GM19238 (cell line): ENCODE measurements around the gene SRXN1.

Source experiments
- DNase-seq: peaks from one replicate; pipeline ENCODE4 v3.0.0; 2011; ENCODE audit warnings: low spot score; ENCODE audit not compliant: insufficient read length

The SRXN1 gene

GRCh38 chr20:635893-636338, 17.1 kb downstream of the SRXN1 start:
- DNase-seq: no peak

DNA sequence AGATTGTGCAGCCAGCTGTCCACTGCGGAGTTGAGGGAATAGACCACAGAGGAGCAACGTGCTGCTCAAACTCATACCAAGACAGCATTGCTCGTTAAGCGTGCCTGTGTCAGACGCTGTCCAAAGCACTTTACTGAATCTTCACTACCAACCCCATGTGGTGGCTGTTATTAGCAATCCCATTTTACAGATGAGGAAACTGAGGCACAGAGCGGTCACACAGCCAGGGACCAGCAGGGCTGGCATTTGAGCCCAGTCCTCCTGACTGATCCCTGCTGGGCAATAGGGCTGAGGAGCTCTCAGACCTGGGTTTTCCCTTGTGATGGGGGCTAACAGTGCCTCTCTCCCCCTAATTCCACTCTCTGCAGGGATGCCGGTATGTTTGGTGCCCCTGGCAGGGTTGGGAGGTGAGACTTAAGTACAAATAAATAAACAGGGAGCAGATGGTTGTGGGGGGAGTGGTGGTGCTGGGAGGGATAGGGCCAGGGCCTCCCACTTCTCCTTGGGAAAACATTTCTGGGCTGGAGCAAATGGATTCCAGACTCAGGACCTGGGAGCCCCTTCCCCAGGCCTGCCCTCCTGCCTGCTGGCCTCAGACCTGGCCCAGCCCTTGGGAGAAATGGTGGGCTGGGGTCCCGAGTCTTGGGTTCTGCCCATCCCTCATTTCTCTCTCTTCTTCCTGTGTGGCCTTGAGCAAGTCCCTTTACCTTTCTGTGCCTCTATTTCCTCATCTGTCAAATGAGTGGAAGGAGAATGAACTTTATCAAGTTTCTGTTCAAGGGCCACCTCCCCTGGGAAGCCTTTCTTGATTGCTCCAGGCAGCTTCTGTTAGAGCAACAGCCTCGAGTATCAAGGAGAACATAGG, 17.7 kb downstream of the SRXN1 start:
- DNase-seq: no peak

- DNase-seq: no peak
Observed at GRCh38 chr20:634148-634925, 18.7 kb downstream of the SRXN1 start.

DNA sequence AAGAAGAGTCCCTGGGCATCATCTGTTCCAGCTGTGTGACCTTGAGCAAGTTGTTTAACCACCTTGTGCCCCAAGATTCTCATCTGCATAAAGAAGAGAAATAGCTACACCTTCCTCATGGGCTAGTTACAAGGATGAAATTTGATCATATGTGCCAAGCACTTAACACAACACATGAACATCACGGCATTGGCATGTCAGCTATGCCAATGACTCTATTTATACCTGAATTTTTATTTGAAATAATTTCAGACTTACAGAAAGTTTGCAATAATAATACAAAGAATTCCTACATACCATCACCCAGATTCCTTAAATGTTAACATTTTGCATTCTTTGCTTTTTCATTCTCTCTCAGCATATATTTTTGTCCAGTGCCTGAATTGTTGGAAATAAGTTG, 21.9 kb downstream of the SRXN1 start:
- DNase-seq: no peak

GRCh38 chr20:626579-626978, 26.4 kb downstream of the SRXN1 start:
- no peak for DNase-seq

GRCh38 chr20:625360-625932, 27.6 kb downstream of the SRXN1 start:
- no peak for DNase-seq

DNA sequence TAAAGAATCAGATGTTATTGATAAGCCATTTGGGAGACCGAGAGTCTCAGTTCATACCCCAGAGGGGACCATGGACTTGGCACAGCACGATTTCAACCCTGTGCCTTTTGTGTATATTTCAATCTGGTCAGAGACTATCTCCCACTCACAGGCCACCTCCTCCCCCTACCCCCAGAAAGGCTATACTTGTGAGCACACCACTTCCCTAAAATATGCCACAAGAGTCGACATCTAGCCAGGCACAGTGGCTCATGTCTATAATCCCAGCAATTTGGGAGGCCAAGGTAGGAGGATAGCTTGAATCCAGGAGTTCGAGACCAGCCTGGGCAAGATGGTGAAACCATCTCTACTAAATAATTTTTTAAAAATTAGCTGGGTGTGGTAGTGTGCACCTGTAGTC, 29.3 kb downstream of the SRXN1 start:
- no peak for DNase-seq

GRCh38 chr20:623021-623420, 30.0 kb downstream of the SRXN1 start:
- DNase-seq: no peak

- DNase-seq: no peak
Observed at GRCh38 chr20:622161-622560, 30.8 kb downstream of the SRXN1 start.

- no peak for DNase-seq
Observed at GRCh38 chr20:621125-621756, 31.8 kb downstream of the SRXN1 start.

DNA sequence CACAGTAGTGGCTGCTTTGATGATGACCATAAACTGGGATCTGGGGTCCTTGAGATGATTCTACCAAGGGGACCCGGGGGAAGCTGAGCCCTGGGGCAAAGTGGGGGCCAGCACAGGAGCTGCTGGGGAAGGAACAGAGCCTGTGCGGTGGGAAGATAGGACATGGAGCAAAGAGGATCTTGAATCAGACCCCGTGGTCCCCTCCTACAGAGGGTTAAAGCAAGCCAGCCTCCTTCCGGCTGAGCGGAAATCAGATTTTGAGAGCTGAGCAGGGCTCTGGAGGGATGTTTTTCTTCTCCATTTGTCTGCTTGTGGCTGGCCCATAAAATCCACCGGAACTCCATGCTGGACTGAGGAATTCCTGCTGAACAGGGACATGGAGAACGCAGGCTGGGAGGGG, 32.8 kb downstream of the SRXN1 start:
- no peak for DNase-seq

DNA sequence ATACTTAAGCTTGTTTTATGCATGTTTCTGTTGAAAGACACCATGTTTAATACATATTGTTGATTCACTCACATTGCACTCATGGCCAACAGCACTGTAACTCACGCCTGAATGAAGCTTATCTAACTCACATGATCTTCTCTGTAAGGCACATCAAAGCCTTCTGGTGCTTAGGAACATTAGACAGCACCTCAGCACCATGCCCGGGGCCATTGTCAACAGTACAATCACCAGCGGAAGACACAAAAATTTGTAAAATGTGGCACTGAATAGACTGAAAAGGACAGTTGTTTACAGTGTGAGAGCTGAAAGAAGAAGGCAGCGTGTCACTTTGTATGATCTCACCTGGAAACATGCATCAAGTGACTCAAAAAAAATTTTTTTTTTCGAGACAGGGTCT, 34.0 kb downstream of the SRXN1 start:
- no peak for DNase-seq

- no peak for DNase-seq
Observed at GRCh38 chr20:617934-618690, 34.9 kb downstream of the SRXN1 start.

DNA sequence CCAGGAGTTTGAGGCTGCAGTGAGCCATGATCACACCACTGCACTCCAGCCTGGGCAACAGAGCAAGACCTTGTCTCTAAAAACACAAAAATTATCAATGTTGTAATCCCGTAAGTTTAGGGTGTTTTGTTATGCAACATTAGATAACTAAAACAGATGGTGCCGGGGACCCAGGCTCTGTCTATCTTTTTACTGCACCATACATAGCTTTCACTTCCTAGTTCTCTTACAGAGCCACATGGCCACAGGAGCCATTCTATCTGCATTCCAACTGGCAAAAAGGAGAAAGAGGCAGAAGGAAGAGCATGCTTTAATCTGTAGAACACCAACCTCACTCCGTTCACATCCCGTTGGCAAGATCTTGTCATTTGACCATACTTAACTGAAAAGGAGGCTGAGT, 37.5 kb downstream of the SRXN1 start:
- no peak for DNase-seq

DNA sequence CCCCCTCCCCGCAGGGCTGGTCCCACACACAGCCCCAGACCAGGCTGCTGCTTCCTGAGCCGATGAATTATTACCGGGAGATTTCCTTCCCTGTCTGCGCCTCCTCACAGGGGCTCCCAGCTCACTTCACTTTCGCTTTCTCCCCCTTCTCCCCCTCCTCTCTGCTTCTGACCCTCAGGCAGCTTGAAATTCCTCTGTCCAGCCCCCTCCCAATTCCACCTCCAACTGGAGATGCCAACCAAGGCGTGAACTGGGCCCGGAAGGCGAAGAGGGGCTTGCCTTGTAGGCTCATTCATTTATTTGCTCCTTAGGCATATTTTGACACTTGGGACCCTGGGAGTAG, 41.2 kb downstream of the SRXN1 start:
- DNase-seq: no peak

- no peak for DNase-seq
Observed at GRCh38 chr20:611047-611842, 41.8 kb downstream of the SRXN1 start.

- DNase-seq: no peak
Observed at GRCh38 chr20:610130-611046, 42.6 kb downstream of the SRXN1 start, which contains the start of gene TCF15. Gene TCF15 (minus strand): TSS chr20:610309. CDS start chr20:610237, 72 bp downstream.

DNA sequence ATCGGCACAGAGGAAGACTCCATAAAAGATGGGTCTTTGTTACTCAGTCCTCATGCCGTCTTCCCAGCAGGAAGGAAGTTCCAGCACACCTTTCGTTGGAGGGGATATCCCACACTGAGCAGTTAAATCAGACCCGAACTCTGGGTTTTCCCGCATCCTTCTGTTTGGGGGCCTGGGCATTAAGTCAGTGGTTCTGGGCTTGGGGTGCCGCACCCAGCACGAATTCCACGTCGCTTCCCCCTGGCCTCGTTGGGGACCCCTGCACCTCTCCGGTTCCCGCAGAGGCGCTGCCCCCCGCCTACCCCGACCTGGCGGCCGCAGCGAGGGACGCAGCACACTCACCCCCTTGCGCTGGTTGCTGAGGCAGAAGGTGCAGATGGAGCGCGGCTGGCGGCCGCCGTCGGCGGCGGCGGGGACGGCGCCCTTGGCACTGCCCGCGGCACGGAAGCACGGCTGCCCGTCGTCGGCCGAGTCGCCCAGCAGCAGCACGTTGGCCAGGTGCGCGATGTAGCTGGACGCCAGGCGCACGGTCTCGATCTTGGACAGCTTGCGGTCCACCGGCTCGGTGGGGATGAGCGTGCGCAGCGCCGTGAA, 43.5 kb downstream of the SRXN1 start:
- no peak for DNase-seq

DNA sequence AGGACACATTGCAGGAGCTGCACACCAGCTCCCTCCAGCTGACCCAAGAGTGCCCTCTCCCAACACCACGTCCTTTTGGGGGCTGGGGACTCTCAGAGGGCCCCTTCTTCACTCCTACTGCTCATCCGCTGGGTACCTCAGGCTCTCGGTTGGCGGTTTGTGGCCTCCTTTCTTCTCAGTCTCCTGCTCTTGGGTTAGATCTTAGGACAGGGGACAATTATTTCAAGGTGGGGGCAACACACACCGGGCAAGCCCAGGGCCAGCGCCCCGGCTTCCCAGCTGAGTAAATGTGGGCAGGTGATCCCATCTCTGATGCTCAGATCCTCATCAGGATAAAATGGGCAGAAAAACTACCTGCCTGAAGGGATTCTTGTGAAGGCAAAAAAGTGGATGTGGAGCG, 44.0 kb downstream of the SRXN1 start:
- DNase-seq: no peak
